IPS-NIHi7 (cell line): ENCODE results near the gene OAS3.
"Not testable (repeated sequence)": the region's sequence is repeated elsewhere in the genome, so short reads cannot be mapped to it uniquely, and the experiment has no call there.

Source experiments
- DNase-seq: peaks from one replicate; pipeline ENCODE4 v3.0.0; 2012; ENCODE audit warnings: mixed read lengths; ENCODE audit errors: extremely low spot score

The OAS3 gene

DNA sequence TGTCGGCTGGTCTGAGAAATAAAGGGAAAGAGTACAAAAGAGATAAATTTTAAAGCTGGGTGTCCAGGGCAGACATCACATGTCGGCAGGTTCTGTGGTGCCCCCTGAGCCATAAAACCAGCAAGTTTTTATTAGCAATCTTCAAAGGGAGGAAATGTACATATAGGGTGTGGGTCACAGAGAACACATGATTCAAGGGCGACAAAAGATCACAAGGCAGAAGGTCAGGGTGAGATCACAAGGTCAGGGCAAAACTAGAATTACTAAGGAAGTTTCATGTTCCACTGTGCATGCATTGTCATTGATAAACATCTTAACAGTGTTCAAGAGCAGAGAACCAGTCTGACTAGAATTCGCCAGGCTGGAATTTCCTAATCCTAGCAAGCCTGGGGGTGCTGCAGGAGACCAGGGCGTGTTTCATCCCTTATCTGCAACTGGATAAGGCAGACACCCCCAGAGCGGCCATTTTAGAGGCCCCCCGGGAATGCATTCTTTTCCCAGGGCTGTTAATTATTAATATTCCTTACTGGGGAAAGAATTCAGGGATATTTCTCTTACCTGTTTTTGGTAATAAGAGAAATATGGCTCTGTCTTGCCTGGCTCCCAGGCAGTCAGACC, 11.7 kb upstream of the OAS3 start:
- not testable (repeated sequence) for DNase-seq

DNA sequence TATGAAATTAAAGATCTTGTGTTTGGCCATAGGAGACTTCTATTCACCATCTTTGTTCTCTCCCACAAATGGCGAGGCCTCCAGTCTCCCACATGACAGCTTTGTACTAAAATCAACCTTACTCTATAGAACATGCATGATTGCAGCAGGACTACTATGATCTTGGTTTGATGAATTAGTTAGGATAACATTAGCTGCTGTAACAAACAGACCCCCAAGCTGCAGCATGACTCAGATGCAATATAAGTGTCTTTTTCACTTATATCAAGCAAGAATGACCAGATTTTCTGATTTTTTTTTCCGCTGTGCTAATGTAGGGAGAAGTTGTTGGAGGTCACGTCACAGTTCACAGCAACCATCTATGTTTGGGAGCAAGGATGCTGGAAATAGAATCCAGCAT, 10.8 kb upstream of the OAS3 start:
- no peak for DNase-seq

DNA sequence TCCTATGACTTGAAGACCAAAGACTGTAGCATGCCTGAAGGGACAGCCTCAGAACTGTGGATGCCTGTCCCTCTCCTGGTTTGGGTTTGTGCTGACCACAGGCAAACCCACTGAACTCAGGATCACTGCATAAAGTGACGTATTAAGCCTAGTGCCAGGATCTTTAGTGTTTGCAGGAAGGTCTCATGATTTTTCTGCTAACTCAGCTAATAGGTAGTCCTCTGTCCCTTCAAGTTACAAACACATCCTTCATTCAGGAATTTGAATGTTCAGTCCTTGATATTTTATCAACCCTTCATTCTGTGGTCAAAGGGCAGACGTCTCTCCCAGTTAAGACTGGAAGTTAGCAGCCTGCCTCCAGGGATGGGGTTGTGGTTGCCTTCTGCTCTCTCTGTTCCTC, 10.3 kb upstream of the OAS3 start:
- no peak for DNase-seq

DNA sequence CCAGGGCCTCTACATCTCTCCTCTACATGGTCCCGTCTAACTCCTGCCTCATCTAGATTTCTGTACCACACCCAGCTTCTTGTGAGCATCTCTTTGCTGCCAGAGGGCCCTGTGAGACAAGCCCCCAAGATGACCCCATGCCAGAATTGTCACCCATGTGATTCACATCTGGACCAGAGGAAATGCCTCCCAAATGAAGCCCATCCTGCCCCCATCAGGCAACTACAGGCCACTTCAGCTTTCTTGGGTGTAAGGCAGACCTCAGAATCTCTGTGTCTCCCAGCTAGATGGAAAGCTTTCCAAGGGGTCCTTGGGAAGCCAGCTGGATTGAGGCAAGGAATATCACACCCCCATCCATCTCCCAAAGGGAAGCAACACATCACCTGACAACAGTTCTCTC, 9.3 kb upstream of the OAS3 start:
- peak; percentile 41 for DNase-seq

DNA sequence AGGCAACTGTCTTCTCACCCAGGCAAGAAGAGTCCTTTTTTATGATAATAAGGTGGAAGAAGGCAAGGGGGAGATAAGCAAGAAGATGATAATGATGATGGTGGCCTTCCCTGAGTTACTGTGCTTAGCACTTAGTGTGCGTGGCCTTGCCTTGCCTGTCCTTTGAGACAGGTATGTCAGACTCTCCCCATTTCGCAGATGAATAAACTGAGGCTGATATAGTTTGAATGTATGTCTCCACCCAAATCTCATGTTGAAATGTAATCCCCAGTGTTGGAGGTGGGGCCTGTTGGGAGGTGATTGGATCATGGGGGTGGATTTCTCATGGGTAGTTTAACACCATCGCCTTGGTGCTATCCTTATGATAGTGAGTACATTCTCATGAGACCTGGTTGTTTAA, 8.6 kb upstream of the OAS3 start:
- DNase-seq, result no peak

DNA sequence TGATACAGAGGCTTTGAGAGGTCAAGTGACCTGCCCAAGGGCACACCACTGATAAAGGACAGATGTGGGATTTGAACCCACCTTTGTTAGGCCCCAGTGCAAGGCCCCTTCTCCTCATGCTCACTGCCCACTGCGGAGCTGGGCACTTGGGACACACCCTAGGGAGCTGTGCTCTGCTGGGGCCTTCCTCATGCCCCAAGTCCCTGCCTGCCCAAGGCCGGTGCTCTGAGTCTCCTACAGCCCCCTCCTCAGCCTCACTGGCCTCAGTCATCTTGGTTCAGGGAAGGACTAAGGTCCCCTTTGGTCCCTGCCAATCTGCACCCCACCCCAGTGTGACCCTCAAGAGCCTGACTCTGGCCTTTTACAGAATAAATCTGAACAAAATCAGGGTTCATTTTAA, 7.9 kb upstream of the OAS3 start:
- DNase-seq, result no peak

DNA sequence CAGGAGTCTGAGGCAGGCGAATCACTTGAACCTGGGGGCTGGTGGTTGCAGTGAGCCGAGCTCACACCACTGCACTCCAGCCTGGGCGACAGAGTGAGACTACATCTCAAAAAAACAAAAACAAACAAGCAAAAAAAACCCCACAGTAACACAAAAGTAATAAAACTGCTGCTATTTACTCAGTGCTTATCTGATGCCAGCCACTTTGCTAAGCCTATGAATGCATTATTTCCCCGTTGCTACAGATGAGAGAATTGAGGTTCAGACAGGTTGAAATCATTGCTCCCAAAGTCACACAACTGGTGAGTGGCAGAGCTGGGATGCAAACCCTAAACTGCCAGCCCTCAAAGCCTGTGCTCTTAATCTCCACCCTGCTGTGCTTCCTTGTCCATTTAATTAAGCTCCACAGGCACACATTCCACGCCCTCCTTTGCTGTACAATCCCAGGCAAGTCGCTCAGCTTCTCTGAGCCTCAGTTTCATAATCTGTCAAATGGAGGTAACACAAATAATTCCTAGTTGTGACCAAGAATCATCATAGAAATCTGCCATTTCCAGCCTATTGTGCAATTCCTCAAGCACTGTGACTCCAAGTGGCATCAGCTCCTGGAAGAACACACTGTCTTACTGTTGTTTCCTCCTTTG, 5.7 kb upstream of the OAS3 start:
- DNase-seq, result peak; percentile 41

DNA sequence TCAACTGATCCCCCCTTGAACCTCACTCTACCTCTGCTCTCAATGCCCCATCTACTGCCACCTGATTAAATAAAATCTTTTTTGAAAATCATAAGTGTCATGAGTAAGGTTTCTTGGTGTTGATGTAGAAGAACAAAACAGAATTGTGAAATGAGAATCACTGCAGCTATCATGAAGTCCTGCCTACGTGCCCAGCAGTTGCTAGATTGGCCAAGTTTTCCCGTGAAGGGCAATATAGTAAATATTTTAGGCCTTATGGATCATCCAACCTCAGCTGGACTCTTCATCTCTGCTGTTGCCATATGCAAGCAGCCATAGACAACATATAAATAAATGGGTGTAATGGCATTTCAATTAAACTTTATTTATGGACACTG, 5.2 kb upstream of the OAS3 start:
- no peak for DNase-seq

DNA sequence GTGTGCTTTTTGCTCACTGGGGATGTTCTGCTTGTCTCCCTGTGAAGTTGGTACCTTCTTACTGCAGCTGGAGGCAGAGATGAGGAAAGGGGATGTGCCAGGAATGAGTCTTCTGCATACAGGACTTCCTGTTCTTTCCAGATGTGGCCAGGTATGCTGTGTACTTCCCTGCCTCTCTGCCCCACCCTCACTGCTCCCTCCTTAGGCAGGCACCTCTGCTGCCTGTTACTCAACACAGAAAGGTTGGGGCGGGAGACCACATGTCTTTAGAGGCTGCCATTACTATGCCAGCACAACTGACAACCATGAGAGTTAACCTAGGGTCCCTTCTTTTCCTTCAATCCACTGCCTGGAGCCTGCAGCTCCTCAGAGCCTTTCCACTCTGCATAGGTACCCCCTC, 2.0 kb upstream of the OAS3 start:
- no peak for DNase-seq

DNA sequence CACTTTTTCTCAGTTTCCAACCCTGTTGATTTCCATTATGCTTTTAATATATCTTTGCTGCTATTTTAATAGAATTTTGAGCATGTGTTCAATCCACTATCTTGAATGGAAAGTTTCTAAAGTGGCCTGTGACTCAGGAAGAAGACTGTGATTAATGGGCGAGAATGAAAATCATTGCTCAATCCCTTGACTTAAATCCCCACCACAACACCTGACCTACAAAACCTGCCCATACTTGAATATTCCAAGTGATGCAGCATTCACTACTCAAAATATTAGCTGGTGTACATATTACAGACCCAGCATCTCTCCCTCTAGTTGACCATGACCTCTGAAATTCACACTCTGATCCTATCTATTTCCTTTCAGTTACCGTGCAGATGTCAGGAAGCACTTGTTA, 1.3 kb upstream of the OAS3 start:
- no peak for DNase-seq

DNA sequence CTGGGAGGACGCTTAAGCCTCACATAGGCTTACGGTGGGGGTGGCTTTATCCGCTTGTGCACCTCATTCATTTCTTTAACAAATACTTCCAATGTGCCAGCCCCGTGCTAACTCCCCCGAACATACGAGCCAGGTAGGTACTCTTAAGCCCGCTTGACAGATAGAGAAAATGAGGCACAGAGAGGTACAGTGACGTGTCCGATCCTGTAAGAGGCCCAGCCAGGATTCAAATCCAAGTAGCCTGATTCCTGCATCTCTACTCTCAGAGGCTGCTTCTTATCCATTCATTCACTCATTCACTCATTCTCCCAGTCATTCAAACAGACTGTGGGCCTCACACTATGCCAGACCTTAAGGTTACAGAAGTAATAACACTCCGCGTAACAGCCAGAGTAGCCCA, 477 bp downstream of the OAS3 start:
- no peak for DNase-seq

DNA sequence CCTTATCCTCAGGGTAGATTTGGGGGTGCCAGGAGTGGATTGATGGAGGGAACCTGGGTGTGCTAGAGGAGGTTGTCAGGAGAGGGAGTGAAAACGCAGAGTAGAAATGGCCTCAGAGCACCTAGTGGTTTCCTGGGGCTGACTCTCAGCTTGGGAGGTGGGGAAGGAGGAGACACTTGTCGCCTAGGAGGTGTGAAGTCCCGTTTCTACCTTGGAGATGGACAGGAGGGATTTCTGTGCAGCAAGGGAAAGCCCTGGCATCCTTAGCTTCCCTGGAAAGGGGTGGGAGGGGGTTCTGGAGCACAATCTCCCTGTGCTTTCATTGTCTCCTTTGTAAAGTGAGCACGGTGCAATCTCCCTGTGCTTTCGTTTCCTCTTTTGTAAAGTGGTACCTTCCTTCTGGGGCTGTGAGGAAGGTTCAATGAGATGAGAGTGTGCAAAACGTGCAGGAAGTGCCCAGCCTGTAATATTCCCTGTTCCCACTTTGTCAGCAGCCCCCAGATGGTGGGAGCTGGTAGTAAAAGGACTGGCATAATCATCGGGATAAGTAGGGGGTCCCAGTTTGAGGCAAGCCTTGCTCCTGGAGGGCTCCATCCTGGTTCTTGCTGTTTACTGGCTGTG, 1.6 kb downstream of the OAS3 start:
- DNase-seq, result no peak

DNA sequence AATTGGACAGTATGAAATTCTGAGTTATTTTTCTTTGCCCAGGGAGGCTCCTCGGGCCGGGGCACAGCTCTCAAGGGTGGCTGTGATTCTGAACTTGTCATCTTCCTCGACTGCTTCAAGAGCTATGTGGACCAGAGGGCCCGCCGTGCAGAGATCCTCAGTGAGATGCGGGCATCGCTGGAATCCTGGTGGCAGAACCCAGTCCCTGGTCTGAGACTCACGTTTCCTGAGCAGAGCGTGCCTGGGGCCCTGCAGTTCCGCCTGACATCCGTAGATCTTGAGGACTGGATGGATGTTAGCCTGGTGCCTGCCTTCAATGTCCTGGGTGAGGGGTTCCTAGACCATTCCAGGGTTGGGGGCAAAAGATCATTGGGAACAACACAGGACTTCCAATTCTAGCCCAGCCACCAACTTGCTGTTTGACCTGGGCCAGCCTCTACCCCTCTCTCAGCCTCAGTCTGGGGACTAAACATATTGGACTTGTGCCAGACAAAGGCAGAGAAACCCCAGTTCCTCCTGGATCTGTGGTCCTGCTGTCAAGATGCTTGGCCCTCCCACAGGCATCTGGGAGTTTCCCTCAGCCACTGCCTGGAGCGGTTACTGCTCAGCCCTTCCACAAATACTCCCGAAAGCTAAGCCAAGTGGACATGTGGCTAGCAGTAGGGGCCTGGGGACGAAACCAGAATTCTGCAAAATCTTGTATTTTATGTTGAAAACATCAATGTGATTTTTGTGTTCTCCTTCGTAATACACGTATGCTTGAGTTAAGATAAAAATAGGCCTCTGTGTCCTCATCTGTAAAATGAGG, 3.5 kb downstream of the OAS3 start:
- DNase-seq, result no peak

DNA sequence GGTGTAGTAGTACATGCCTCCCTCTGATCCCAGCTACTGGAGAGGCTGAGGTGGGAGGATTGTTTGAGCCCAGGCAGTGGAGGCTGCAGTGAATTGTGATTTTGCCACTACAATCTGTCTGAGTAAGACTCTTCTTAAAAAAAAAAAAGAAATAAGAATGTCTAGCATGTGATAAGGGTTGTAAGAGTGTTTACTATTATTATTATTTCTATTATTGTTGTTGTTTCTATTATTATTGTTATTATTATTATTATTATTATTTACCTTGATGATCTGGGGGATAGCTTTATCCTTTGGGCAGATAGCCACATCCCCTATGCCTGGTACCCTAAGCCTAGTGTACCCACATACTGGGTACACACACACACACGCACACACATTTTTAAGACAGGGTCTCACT, 4.3 kb downstream of the OAS3 start:
- DNase-seq, result no peak

DNA sequence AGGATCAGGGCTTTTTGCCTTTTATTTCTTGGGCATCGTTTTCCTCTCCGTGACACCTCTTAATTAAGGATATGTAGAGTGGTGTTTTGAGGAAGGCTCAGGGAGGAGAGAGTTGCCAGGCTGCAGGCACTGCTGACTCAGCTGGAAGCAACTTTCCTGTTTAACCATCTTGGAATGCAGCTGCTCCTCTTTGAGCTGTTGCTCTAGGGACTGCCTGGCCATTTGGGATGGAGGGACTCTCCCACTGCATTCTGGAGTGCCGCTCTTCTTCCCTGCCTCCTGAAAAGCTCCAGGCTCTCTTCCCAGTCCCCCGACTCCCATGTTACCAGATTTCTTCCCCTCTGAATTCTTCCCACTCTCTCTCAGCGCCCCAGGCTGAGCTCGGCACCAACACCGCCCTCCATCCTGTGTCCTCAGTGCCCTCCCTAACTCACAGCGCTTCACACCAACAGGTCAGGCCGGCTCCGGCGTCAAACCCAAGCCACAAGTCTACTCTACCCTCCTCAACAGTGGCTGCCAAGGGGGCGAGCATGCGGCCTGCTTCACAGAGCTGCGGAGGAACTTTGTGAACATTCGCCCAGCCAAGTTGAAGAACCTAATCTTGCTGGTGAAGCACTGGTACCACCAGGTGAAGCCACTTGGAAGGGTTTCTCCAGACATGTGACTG, 5.9 kb downstream of the OAS3 start:
- peak; percentile 48 for DNase-seq

DNA sequence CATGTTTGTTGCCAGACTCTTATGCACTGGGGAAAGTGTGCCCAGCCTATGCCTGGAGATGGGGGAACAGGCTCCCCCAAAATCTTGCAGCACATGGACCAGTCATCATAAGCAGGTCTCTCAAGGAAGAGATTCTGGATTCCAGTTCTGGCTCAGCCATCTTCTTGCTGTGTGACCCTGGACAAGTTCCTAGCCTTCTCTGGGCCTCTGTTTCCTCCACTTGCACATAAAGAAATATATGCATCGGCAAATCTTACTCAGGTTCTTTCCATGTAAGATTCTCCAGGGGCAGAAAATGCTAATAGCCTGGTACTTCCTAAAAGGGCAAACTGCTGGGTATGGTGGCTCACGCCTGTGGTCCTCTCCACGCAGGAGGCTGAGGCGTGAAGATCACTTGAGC, 7.2 kb downstream of the OAS3 start:
- DNase-seq, result no peak

DNA sequence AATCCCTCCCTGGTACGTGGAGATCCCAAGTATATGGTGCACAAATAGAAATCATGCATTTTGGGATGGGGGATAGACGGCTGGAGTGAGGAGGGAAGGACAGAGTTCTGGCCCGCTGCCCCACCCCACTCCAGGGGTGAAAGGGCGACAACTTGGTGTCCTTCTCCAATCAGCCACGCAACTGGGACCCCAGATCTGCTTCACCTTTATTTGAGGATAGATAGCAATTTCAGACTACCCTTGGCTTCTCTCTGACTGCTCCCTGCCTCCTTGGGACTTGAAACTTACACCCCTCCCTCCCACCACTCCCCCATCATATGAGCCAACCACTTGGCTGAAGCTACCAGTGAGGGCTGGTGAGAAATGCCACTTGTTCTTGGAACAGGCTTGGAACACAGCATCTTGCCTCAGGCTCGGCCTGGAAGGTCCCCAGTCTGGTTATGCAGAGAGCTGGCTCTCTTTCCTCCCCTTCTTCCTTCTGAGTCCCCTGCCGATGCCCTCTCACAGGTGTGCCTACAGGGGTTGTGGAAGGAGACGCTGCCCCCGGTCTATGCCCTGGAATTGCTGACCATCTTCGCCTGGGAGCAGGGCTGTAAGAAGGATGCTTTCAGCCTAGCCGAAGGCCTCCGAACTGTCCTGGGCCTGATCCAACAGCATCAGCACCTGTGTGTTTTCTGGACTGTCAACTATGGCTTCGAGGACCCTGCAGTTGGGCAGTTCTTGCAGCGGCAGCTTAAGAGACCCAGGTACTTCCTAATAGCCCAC, 8.1 kb downstream of the OAS3 start:
- no peak for DNase-seq

DNA sequence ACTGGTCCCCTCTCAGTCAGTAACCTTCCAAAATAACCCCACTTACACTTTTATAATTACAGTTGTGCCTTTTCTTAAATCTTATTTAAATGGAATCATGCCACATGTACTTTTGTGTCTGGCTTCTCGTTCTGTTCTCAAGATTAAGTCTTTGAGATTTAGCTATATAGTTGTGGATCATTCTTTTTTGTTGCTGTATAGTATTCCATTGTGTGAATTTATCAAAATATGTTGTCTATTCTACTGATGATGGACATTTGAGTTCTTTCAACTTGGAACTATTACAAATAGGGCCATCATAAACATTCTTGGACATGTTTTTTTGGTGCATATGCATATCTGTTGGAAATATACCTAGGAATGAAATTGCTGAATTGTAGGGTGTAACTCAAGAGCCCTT, 9.0 kb downstream of the OAS3 start:
- no peak for DNase-seq

DNA sequence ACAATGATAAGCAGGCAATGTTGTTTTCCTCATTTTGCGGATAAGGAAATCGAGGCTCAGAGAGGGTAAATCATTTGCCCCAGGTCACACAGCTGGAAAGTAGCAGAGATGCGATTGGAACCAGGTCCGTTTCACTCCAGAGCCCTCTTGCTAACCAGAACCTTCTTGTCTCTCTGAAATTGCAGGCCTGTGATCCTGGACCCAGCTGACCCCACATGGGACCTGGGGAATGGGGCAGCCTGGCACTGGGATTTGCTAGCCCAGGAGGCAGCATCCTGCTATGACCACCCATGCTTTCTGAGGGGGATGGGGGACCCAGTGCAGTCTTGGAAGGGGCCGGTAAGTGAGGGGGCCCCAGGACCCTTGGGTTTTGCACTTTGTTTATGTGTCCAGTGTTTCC, 9.5 kb downstream of the OAS3 start:
- DNase-seq, result no peak

DNA sequence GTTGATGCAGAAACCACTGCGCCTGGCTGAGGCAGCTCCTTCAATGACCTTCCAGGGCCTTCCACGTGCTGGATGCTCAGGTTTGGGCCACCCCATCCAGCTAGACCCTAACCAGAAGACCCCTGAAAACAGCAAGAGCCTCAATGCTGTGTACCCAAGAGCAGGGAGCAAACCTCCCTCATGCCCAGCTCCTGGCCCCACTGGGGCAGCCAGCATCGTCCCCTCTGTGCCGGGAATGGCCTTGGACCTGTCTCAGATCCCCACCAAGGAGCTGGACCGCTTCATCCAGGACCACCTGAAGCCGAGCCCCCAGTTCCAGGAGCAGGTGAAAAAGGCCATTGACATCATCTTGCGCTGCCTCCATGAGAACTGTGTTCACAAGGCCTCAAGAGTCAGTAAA, 10.5 kb downstream of the OAS3 start:
- no peak for DNase-seq

DNA sequence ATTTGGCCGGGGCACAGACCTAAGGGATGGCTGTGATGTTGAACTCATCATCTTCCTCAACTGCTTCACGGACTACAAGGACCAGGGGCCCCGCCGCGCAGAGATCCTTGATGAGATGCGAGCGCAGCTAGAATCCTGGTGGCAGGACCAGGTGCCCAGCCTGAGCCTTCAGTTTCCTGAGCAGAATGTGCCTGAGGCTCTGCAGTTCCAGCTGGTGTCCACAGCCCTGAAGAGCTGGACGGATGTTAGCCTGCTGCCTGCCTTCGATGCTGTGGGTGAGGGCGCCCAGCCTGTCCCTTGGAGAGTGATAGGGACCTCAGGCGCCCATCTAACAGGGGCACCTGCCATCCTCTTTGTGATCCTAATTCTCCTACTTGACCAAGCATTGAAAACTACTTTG, 12.4 kb downstream of the OAS3 start:
- DNase-seq, result no peak

DNA sequence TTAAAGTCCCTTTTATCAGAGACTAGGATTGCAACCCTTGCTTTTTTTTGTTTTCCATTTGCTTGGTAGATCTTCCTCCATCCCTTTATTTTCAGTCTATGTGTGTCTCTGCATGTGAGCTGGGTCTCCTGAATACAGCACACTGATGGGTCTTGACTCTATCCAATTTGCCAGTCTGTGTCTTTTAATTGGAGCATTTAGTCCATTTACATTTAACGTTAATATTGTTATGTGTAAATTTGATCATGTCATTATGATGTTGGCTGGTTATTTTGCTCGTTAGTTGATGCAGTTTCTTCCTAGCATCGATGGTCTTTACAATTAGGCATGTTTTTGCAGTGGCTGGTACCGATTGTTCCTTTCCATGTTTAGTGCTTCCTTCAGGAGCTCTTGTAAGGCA, 18.9 kb downstream of the OAS3 start:
- DNase-seq, result not testable (repeated sequence)
